ENCODE results near the gene STX4.

The STX4 gene

DNA sequence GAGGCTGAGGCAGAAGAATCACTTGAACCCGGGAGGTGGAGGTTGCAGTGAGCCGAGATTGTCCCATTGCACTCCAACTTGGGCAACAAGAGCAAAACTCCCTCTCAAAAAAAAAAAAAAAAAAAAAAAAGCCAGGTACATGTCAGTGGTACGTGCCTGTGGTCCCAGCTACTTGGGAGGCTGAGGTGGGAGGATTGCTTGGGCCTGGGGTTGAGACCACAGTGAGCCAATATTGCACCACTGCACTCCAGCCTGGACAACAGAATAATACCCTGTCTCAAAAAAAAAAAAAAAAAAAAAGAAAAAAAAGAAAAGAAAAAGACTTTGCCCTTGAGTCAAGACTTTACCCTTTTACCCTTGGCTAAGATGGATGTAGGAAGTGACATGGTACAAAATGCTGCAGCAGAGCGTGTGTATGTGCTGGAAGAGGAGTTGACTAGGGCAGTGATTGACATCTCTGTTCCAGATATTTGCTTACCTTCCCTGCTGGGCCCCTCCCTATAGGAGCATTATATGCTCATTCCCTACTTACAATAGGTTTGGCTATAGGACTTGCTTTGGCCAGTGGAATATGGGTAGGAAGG lies 10.6 kb downstream of the STX4 start:
- TF ChIP-seq FOXP2 (optimal IDR thresholded peaks at IDR 0.05; ENCODE audit: borderline replicate concordance, extremely low read depth, extremely low read length, insufficient read depth) (no peak), SIN3A (IDR thresholded peaks at IDR 0.05; ENCODE audit: borderline replicate concordance, insufficient read depth, low read length) (no peak), POLR2AphosphoS5 (IDR thresholded peaks at IDR 0.05; ENCODE audit: low read depth, low read length) (no peak), TAF1 (IDR thresholded peaks at IDR 0.05; ENCODE audit: borderline replicate concordance, insufficient read depth, low read length) (no peak), REST (IDR thresholded peaks at IDR 0.05; ENCODE audit: insufficient read depth in 1 of 2, low read depth in 2 of 2, low read length in 2 of 2) (no peak)

DNA sequence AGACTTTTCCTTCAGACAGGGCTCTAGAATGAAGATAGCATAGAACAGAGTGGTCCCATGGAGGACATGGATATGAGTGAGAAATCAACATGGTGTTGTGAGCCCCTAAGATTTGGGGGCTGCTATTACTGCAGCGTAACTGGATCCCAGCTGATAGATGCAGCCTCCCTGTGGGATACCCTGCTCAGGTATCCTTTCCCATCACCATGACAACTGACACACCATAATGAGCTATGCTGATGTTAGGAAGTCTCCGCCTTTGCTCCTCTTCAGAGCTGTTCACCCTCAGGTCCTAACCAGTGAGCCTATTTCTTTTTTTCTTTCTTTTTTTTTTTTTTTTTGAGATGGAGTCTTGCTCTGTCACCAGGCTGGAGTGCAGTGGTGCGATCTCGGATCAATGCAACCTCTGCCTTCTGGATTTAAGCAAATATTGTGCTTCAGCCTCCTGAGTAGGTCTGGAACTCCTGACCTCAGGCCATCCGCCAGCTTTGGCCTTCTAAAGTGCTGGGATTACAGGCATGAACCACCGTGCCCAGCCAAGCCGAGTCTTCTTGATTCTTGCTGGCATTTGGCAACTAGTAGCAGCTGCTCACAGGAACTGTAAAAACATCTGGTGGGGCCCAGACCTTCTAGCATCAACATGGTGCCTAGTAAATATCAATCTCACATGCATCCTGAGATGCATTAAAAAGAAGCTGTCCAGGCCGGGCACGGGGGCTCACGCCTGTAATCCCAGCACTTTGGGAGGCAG lies 17.1 kb downstream of the STX4 start:
- no peak for TF ChIP-seq SIN3A (IDR thresholded peaks at IDR 0.05; ENCODE audit: borderline replicate concordance, insufficient read depth, low read length)
- TF ChIP-seq TAF1 (IDR thresholded peaks at IDR 0.05; ENCODE audit: borderline replicate concordance, insufficient read depth, low read length), result no peak
- no peak for TF ChIP-seq POLR2AphosphoS5 (IDR thresholded peaks at IDR 0.05; ENCODE audit: low read depth, low read length)
- no peak for TF ChIP-seq REST (IDR thresholded peaks at IDR 0.05; ENCODE audit: insufficient read depth in 1 of 2, low read depth in 2 of 2, low read length in 2 of 2)
- no peak for TF ChIP-seq FOXP2 (optimal IDR thresholded peaks at IDR 0.05; ENCODE audit: borderline replicate concordance, extremely low read depth, extremely low read length, insufficient read depth)

DNA sequence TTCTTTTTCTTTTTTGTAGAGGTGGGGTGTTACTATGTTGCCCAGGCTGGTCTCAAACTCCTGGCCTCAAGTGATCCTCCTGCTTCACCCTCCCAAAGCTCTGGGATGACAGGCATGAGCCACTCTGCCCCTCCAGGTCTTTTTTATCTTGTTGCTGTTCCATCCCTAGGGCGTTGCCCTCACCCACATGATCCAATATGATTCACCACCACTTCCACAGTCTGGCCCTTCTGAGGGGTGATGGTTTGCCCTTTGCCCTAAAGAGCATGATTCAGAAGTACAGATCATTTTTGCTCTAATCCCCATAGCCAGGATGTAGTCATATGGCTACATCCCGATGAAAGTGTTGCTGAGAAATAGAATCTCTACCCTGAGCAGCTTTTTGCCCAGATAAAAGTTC lies 18.8 kb downstream of the STX4 start:
- TF ChIP-seq REST (IDR thresholded peaks at IDR 0.05; ENCODE audit: insufficient read depth in 1 of 2, low read depth in 2 of 2, low read length in 2 of 2) (no peak), TAF1 (IDR thresholded peaks at IDR 0.05; ENCODE audit: borderline replicate concordance, insufficient read depth, low read length) (no peak), POLR2AphosphoS5 (IDR thresholded peaks at IDR 0.05; ENCODE audit: low read depth, low read length) (no peak), FOXP2 (optimal IDR thresholded peaks at IDR 0.05; ENCODE audit: borderline replicate concordance, extremely low read depth, extremely low read length, insufficient read depth) (no peak)

GRCh38 chr16:31055613-31056012 lies 22.3 kb downstream of the STX4 start:
- TF ChIP-seq FOXP2 (optimal IDR thresholded peaks at IDR 0.05; ENCODE audit: borderline replicate concordance, extremely low read depth, extremely low read length, insufficient read depth) (no peak), TAF1 (IDR thresholded peaks at IDR 0.05; ENCODE audit: borderline replicate concordance, insufficient read depth, low read length) (no peak), REST (IDR thresholded peaks at IDR 0.05; ENCODE audit: insufficient read depth in 1 of 2, low read depth in 2 of 2, low read length in 2 of 2) (no peak), SIN3A (IDR thresholded peaks at IDR 0.05; ENCODE audit: borderline replicate concordance, insufficient read depth, low read length) (no peak), POLR2AphosphoS5 (IDR thresholded peaks at IDR 0.05; ENCODE audit: low read depth, low read length) (no peak)
